T-cell (primary cell): ENCODE results near the gene RTN4R. TPM values are rescaled to one million over a fixed set of nuclear protein-coding genes. Genes with fewer than 3 reads are reported as not detected.
A peak's percentile ranks its signal among the peaks of the same experiment; 100 is the strongest.

ENCODE experiments used
- ATAC-seq, 4 experiments: fragments of 200-7000 bp in 3 of 4; fragments of 150-1000 bp in 1 of 4; cut with Tn5 transposase; replicated peaks in 1 of 4; 1 replicate in 3 of 4; 2 replicates in 1 of 4; pipeline ENCODE4 v1.10.0; 2021; ENCODE audit warnings: moderate library complexity in 3 of 4, mild to moderate bottlenecking in 2 of 4, moderate number of reproducible peaks in 1 of 4
- CTCF ChIA-PET, 2 donors: fragments of 300-600 bp; sonication (Branson Sonifier 250); formaldehyde crosslinking; loops; one replicate each; lab custom pipeline; 2022; ENCODE audit warnings: antibody characterized with exemption in 2 of 2; lab: Charles Lee
- POLR2A ChIA-PET, 2 donors: fragments of 300-600 bp; sonication (Branson Sonifier 250); formaldehyde crosslinking; loops; one replicate each; lab custom pipeline; 2022; ENCODE audit warnings: antibody characterized with exemption in 2 of 2; lab: Charles Lee
- DNase-seq, 35 experiments: peaks; one replicate each; pipeline versions ENCODE4 v3.0.0 to v3.0.0-alpha.2; 2013 to 2023
- H3K27ac ChIP-seq: one replicate; pipeline ENCODE4 v1.5.1; 2013; ENCODE audit warnings: low read length
- H3K27me3 ChIP-seq, 2 experiments: replicated peaks in 1 of 2; 1 replicate in 1 of 2; 2 replicates in 1 of 2; pipeline versions ENCODE4 v1.6.1 to v1.7.0; 2013; ENCODE audit warnings: low read length in 1 of 2, mixed read lengths in 1 of 2; ENCODE audit not compliant: control insufficient read depth in 2 of 2, insufficient read depth in 2 of 2; ENCODE audit errors: extremely low read depth in 1 of 2
- H3K36me3 ChIP-seq, 2 donors: 1 replicate in 1 of 2; 2 replicates in 1 of 2; pipeline versions ENCODE4 v1.6.1 to v1.7.0; 2013; ENCODE audit warnings: low read length in 1 of 2; ENCODE audit not compliant: control insufficient read depth in 2 of 2, insufficient read depth in 1 of 2; ENCODE audit errors: extremely low read depth in 1 of 2
- H3K4me1 ChIP-seq, 2 experiments: 1 replicate in 1 of 2; 2 replicates in 1 of 2; pipeline versions ENCODE4 v1.6.1 to v1.7.0; 2013; ENCODE audit warnings: low read length in 2 of 2, mixed read lengths in 1 of 2; ENCODE audit not compliant: insufficient read depth in 2 of 2, control insufficient read depth in 1 of 2; ENCODE audit errors: extremely low read depth in 1 of 2
- H3K4me3 ChIP-seq, 2 donors: 1 replicate in 1 of 2; 2 replicates in 1 of 2; pipeline versions ENCODE4 v1.5.1 to v1.7.0; 2013; ENCODE audit warnings: mild to moderate bottlenecking in 2 of 2, low read length in 1 of 2, moderate library complexity in 1 of 2; ENCODE audit not compliant: control insufficient read depth in 1 of 2; ENCODE audit errors: extremely low read depth in 1 of 2
- H3K9me3 ChIP-seq: 2 replicates; pipeline ENCODE4 v1.7.0; 2013
- H3K27ac Mint-ChIP-seq, 2 donors: one replicate each; pipeline ENCODE4 v1.8.0; 2020 to 2021; ENCODE audit warnings: mild to moderate bottlenecking in 2 of 2, mixed read lengths in 2 of 2
- H3K27me3 Mint-ChIP-seq, 2 donors: one replicate each; pipeline ENCODE4 v1.8.0; 2021 to 2022; ENCODE audit warnings: mixed read lengths in 2 of 2
- H3K36me3 Mint-ChIP-seq: one replicate; pipeline ENCODE4 v1.8.0; 2021; ENCODE audit warnings: mixed read lengths
- H3K4me1 Mint-ChIP-seq, 3 donors: one replicate each; pipeline ENCODE4 v1.8.0; 2020 to 2022; ENCODE audit warnings: mixed read lengths in 3 of 3, mild to moderate bottlenecking in 1 of 3
- H3K4me3 Mint-ChIP-seq, 3 donors: one replicate each; pipeline ENCODE4 v1.8.0; 2020 to 2022; ENCODE audit warnings: mild to moderate bottlenecking in 3 of 3, mixed read lengths in 3 of 3, moderate library complexity in 3 of 3
- H3K9me3 Mint-ChIP-seq, 3 donors: one replicate each; pipeline ENCODE4 v1.8.0; 2020 to 2022; ENCODE audit warnings: mixed read lengths in 3 of 3
- WGBS: methylation state at CpG from one replicate; pipeline ENCODE4 v1.1.5; 2013; ENCODE audit warnings: missing lambda C conversion rate; ENCODE audit not compliant: insufficient coverage; 5-methylcytosine and 5-hydroxymethylcytosine counted together
- total RNA-seq, 35 experiments: library from RNA in 6 of 35; stranded (reverse) in 6 of 35; fragments of 120-200 nt in 1 of 35; gene quantifications; one replicate each; pipeline versions ENCODE4 v1.2.1 to v1.2.4 and lab custom pipeline; 2013 to 2026

RTN4R gene
- total RNA-seq, 5 donors from 2014 or later (not counting 1 experiment from before 2014, with no cell fraction given) = 0.33 to 4.1 (median 2.5) TPM

DNA sequence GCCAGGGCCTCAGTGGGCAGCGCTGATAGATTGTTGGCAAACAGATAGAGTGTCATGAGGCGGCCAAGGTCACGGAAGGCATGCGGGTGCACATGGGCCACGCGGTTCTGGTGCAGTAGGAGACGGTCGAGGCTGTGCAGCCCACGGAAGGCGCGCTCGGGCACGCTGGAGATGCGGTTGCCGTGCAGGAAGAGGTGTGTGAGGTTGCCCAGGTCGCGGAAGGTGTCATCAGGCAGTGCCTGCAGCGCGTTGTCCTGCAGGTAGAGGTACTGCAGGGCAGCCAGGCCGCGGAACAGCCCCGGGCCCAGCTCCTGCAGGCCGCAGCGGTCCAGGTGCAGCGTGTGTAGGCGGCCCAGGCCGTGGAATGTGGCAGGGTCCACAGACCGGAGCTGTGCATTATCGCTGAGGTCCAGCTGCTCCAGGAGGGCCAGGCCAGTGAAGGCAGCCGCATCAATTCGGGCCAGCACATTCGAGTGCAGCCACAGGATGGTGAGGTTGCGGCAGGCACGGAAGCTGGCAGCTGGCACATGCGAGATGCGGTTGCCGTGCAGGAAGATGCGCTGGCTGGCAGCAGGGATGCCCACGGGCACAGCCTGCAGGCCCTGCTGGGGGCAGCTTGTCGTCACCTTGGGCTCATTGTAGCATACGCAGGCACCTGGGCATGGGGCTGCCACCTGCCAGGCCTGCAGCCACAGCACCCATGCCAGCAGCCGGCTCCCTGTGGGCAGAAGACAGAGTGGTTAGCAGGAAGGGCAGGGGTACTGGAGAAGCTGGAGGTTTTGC is 25.5 kb downstream of the RTN4R start:
- Histone ChIP-seq H3K9me3 (no peaks in the 10 kb centered on the region), H3K4me3 (peak overlapping the region; percentile 35 to 39), H3K4me1 (peaks cover 43 to 95% of the 10 kb centered on the region in 2 experiments), H3K27me3 (peaks cover 0 to 3% of the 10 kb centered on the region in 2 experiments), H3K36me3 (no peaks in the 10 kb centered on the region), H3K27ac (peak overlapping the region; percentile 80)
- Mint-ChIP-seq H3K4me3 (peak overlapping the region; percentile 59 to 78 (median 64)), H3K27ac (peak overlapping the region; percentile 94 to 98), H3K27me3 (no peaks in the 10 kb centered on the region), H3K9me3 (no peaks in the 10 kb centered on the region), H3K36me3 (no peaks in the 10 kb centered on the region), H3K4me1 (peaks cover 39 to 63% (median 56%) of the 10 kb centered on the region in 3 donors)
- peak in 22 of 35 experiments; percentile 14 to 57 (median 29) for DNase-seq
- ChIA-PET POLR2A (no interaction called here), CTCF (no interaction called here)
- 51% methylated on average over 41 of the region's 42 CpGs for WGBS
- peak in 2 of 4 experiments; percentile 15 to 17 for ATAC-seq

DNA sequence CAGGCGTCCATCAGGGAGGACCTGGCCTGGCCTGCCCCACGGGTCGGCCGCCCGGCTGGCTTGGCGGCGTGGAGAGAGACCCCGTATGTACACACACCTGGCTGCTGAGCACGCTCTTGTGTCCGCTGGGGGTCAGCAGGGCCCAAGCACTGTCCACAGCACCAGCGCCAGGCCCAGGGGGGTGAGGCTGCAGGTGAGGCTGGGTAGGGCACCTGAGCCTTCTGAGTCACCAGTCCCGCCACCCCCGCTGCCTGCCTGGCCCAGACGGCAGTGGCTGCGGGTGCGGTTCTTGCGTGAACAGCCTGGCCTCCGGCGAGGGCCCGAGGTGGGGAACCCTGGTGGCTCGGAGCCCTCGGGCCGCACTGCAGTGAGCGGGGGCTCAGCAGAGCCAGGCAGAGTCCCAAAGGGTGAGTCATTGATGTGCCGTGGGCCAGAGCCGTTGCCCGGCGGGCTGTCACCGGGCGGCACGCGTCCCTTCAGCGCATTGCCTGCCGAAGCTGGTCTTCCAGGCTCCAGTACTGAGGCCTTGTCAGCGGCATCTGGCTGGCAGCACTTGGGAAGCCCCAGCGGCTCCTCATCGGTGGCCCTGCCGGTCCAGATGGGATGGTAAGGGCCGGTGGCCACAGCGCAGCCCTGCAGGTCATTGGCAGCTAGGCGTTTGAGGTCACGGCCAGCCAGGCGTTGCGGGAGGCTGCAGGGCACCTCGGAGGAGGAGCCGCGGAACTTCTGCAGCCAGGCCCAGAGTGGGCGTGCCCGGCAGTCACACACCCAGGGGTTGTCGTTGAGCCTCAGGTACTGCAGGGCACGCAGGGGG is 26.3 kb downstream of the RTN4R start:
- ATAC-seq (no peak), DNase-seq (peak in 1 of 35 experiments; percentile 20)
- H3K4me3 ChIP-seq = peak overlapping the region in 1 of 2 donors; percentile 39
- ChIA-PET POLR2A (no interaction called here), CTCF (interaction anchor here in 1 of 2 donors (0.6 kb wide), 1 partner anchor 625 kb away, joined by 4 read pairs; no protein-coding TSS in a partner anchor)
- Mint-ChIP-seq H3K36me3 (no peaks in the 10 kb centered on the region), H3K4me3 (peak overlapping the region; percentile 59 to 78 (median 64)), H3K9me3 (no peaks in the 10 kb centered on the region), H3K27ac (peak overlapping the region; percentile 94 to 98), H3K4me1 (peaks cover 41 to 67% (median 57%) of the 10 kb centered on the region in 3 donors), H3K27me3 (no peaks in the 10 kb centered on the region)
- 89% methylated on average over 43 of the region's 51 CpGs for WGBS
- peaks cover 0 to 3% of the 10 kb centered on the region in 2 experiments for H3K27me3 ChIP-seq
- no peaks in the 10 kb centered on the region for H3K36me3 ChIP-seq
- peak overlapping the region; percentile 84 for H3K27ac ChIP-seq
- no peaks in the 10 kb centered on the region for H3K9me3 ChIP-seq
- peaks cover 43 to 99% of the 10 kb centered on the region in 2 experiments for H3K4me1 ChIP-seq

DNA sequence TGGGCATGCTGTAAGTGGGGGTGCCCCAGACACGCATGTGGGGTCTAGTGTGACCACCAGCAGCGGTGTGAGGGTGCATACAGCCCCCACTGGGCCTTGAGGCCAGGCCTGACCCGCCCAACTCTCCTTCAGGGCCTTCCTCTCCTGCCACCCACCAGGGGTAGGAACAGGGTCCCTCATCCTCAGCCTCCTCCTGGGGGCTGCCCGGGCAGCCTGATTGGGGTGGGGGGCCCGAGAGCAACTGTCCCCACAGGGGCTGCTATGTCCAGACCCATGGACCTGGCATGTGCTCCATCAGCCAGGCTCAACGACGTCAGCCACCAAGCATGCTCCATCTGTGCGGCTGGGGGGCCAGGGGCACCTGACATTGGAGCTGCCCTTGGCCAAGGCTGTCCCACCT is 27.2 kb downstream of the RTN4R start:
- H3K4me1 ChIP-seq = peaks cover 42 to 98% of the 10 kb centered on the region in 2 experiments
- Mint-ChIP-seq H3K9me3 (no peaks in the 10 kb centered on the region), H3K4me1 (peaks cover 43 to 67% (median 55%) of the 10 kb centered on the region in 3 donors), H3K36me3 (no peaks in the 10 kb centered on the region), H3K4me3 (peak overlapping the region in 1 of 3 donors; percentile 32), H3K27ac (peak overlapping the region; percentile 76 to 77), H3K27me3 (no peaks in the 10 kb centered on the region)
- H3K9me3 ChIP-seq = no peaks in the 10 kb centered on the region
- WGBS = 82% methylated on average over 2 of the region's 8 CpGs
- no peak for ATAC-seq
- peak overlapping the region; percentile 84 for H3K27ac ChIP-seq
- no peaks in the 10 kb centered on the region for H3K36me3 ChIP-seq
- peaks cover 0 to 3% of the 10 kb centered on the region in 2 experiments for H3K27me3 ChIP-seq
- ChIA-PET CTCF (no interaction called here), POLR2A (no interaction called here)
- no peak for DNase-seq
- H3K4me3 ChIP-seq = no peak overlapping the region

DNA sequence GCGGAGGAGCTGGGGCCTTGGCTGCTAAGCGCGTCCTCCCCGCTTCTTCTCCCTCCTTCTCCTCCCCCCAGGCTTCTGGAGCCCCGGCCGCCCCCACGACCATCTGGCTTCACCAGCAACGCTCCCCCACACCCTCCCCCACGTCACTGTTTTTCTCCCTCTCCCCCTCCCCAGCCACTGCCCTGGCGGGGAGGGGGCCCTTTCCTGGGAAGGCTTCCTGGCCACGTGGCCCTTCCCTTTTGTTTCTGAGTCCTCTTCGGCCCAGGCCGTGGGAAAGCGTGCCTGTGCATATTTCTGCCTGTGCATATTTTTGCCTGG is 27.7 kb downstream of the RTN4R start:
- WGBS = 60% methylated on average over 3 of the region's 14 CpGs
- Histone ChIP-seq H3K36me3 (no peaks in the 10 kb centered on the region), H3K4me3 (no peak overlapping the region), H3K27ac (peak overlapping the region; percentile 84), H3K27me3 (peaks cover 0 to 3% of the 10 kb centered on the region in 2 experiments), H3K9me3 (no peaks in the 10 kb centered on the region), H3K4me1 (peaks cover 37 to 95% of the 10 kb centered on the region in 2 experiments)
- no peak for DNase-seq
- H3K27me3 Mint-ChIP-seq = no peaks in the 10 kb centered on the region
- no peak for ATAC-seq
- H3K4me3 Mint-ChIP-seq = peak overlapping the region in 1 of 3 donors; percentile 32
- H3K9me3 Mint-ChIP-seq = no peaks in the 10 kb centered on the region
- peak overlapping the region; percentile 76 to 77 for H3K27ac Mint-ChIP-seq
- no peaks in the 10 kb centered on the region for H3K36me3 Mint-ChIP-seq
- ChIA-PET POLR2A (no interaction called here), CTCF (no interaction called here)
- H3K4me1 Mint-ChIP-seq = peaks cover 41 to 63% (median 50%) of the 10 kb centered on the region in 3 donors

DNA sequence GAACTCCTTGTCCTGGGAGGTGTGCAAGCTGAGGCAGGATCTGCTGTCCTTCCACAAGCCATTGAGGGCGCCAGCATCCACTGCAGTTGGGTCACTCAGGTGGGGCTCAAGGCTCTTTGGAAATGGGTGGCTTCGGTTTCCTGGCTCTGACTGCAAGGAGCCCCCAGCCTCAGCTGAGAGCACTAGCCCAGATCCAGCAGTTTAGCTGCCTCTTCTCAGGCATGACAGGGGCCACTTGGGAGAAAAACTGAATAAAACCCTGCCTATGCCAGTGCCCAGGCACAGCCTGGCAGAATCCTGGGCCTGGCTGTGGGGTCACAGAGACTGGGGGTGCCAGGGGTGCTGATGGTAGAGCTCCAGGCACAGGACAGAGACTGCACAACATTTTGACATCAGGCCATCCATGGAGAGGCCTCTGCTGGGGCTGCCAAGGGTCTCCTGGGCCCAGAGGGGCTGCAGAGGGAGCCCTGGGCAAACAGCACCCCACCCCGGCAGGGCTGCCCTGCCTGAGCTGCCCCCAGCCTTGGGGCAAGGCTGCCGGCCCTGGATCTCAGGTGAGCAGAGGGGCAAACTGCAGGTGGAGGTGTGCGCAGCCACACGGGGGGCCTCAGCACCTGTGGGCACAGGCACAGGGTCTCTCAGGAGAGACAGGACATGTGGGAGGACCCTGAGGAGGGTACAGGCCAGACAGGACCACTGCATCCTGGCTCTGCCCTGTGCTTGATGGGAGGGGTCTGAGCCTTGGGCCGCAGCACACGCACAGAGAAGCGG is 28.3 kb downstream of the RTN4R start:
- H3K27ac Mint-ChIP-seq = peak overlapping the region; percentile 84 to 89
- no peaks in the 10 kb centered on the region for H3K36me3 Mint-ChIP-seq
- H3K4me3 Mint-ChIP-seq = peak overlapping the region in 1 of 3 donors; percentile 45
- ChIA-PET CTCF (interaction anchor here in 1 of 2 donors (1.8 kb wide), 1 partner anchor 80 kb away, joined by 4 read pairs; the partner anchor contains the start of gene DGCR6L), POLR2A (no interaction called here)
- H3K9me3 Mint-ChIP-seq = no peaks in the 10 kb centered on the region
- H3K4me1 ChIP-seq = peaks cover 32 to 91% of the 10 kb centered on the region in 2 experiments
- no peak for DNase-seq
- no peaks in the 10 kb centered on the region for H3K27me3 Mint-ChIP-seq
- peaks cover 39 to 57% (median 46%) of the 10 kb centered on the region in 3 donors for H3K4me1 Mint-ChIP-seq
- H3K27me3 ChIP-seq = peaks cover 0 to 3% of the 10 kb centered on the region in 2 experiments
- ATAC-seq = no peak
- no peak overlapping the region for H3K4me3 ChIP-seq
- WGBS = 76% methylated on average over 6 of the region's 9 CpGs
- peak overlapping the region; percentile 84 for H3K27ac ChIP-seq
- no peaks in the 10 kb centered on the region for H3K36me3 ChIP-seq
- no peaks in the 10 kb centered on the region for H3K9me3 ChIP-seq
